PC-9 (cell line): ENCODE measurements around the gene ALDOA. TPM values are rescaled to one million over a fixed set of nuclear protein-coding genes. Genes with fewer than 3 reads are reported as not detected.
A peak's percentile ranks its signal among the peaks of the same experiment; 100 is the strongest.

Source experiments
- BruUV-seq: library from RNA; stranded (reverse); fragments of 400-500 nt; replicated peaks from 2 replicates; lab custom pipeline; 2021; lab: Mats Ljungman, UMichigan
- CTCF ChIA-PET: fragments of 300-600 bp; sonication (Branson Sonifier 250); formaldehyde crosslinking; loops from one replicate; lab custom pipeline; 2022; ENCODE audit warnings: antibody characterized with exemption; lab: Charles Lee
- POLR2A ChIA-PET: fragments of 300-600 bp; sonication (Branson Sonifier 250); formaldehyde crosslinking; loops from one replicate; lab custom pipeline; 2022; ENCODE audit warnings: antibody characterized with exemption; ENCODE audit not compliant: unreplicated experiment; lab: Charles Lee
- DNase-seq, 2 experiments: peaks; one replicate each; pipeline versions ENCODE4 v3.0.0 to v3.0.0-alpha.2; 2015 to 2022; ENCODE audit warnings: mixed read lengths in 1 of 2
- H2AFZ ChIP-seq: fragments of 200-600 bp; sonication (generic); 2 replicates; pipeline ENCODE4 v1.8.1; 2017; ENCODE audit warnings: antibody characterized with exemption
- H3F3A ChIP-seq: fragments of 200-600 bp; sonication (generic); 2 replicates; pipeline ENCODE4 v1.8.1; 2017; ENCODE audit warnings: antibody characterized with exemption, mild to moderate bottlenecking, low read depth; ENCODE audit not compliant: insufficient read depth
- H3K27ac ChIP-seq: fragments of 200-600 bp; sonication (generic); 2 replicates; pipeline ENCODE4 v1.6.1; 2016; ENCODE audit warnings: mixed run types
- H3K27me3 ChIP-seq: fragments of 200-600 bp; sonication (generic); 2 replicates; pipeline ENCODE4 v1.6.1; 2016; ENCODE audit warnings: low read depth, mixed run types; ENCODE audit not compliant: insufficient read depth
- H3K36me3 ChIP-seq: fragments of 200-600 bp; sonication (generic); 2 replicates; pipeline ENCODE4 v1.6.1; 2016; ENCODE audit warnings: low read depth, mixed run types
- H3K4me1 ChIP-seq: fragments of 200-600 bp; sonication (generic); replicated peaks from 2 replicates; pipeline ENCODE4 v1.6.1; 2016; ENCODE audit warnings: mixed run types; ENCODE audit not compliant: insufficient read depth
- H3K4me2 ChIP-seq: fragments of 200-600 bp; sonication (generic); 2 replicates; pipeline ENCODE4 v1.6.1; 2017; ENCODE audit warnings: mixed run types
- H3K4me3 ChIP-seq: fragments of 200-600 bp; sonication (generic); 2 replicates; pipeline ENCODE4 v1.6.1; 2016; ENCODE audit warnings: mixed run types
- H3K79me2 ChIP-seq: fragments of 200-600 bp; sonication (generic); 2 replicates; pipeline ENCODE4 v1.6.1; 2017; ENCODE audit warnings: low read depth, mixed run types
- H3K9me2 ChIP-seq: fragments of 200-600 bp; sonication (generic); 2 replicates; pipeline ENCODE4 v1.8.1; 2017; ENCODE audit warnings: mild to moderate bottlenecking; ENCODE audit not compliant: insufficient read depth
- H3K9me3 ChIP-seq: fragments of 200-600 bp; sonication (generic); 2 replicates; pipeline ENCODE4 v1.8.1; 2016; ENCODE audit warnings: low read depth; ENCODE audit not compliant: insufficient read depth
- H4K20me1 ChIP-seq: fragments of 200-600 bp; sonication (generic); 2 replicates; pipeline ENCODE4 v1.8.1; 2017; ENCODE audit not compliant: insufficient read depth
- CTCF ChIP-seq: fragments of 200-600 bp; sonication (generic); conservative IDR thresholded peaks from 2 replicates; pipeline ENCODE4 v1.6.1; 2017; ENCODE audit warnings: mixed run types, antibody characterized with exemption, mild to moderate bottlenecking, moderate library complexity
- EZH2 ChIP-seq: fragments of 200-600 bp; sonication (generic); IDR thresholded peaks from 2 replicates; pipeline ENCODE4 v1.8.0; 2017; ENCODE audit warnings: antibody characterized with exemption, low read depth
- intact Hi-C: fragments of 100-400 bp; cut with micrococcal nuclease; formaldehyde crosslinking; loops from one replicate; pipeline ENCODE4 v1.10.0; 2022; ENCODE audit not compliant: unreplicated experiment
- total RNA-seq: library from RNA; stranded (reverse); gene quantifications from 2 replicates; pipeline ENCODE4 v1.2.3, GENCODE V29; 2021

The ALDOA gene
- total RNA-seq, 1 experiment from 2014 or later = 3,090 TPM

GRCh38 chr16:30051518-30051917 is 14.0 kb upstream of the ALDOA start:
- BruUV-seq = no TSS peak
- CTCF ChIA-PET = interaction anchor here (1.1 kb wide), 1 partner anchor 12 kb away, joined by 3 read pairs; no protein-coding TSS in a partner anchor
- H4K20me1 ChIP-seq = no peaks in the 10 kb centered on the region

GRCh38 chr16:30052671-30053372 is 12.7 kb upstream of the ALDOA start:
- Histone ChIP-seq H3F3A (peaks cover 48% of the 10 kb centered on the region), H2AFZ (peak overlapping the region; percentile 70), H3K4me2 (peak overlapping the region; percentile 95), H3K36me3 (no peaks in the 10 kb centered on the region), H3K4me3 (peak overlapping the region; percentile 66), H3K27me3 (no peaks in the 10 kb centered on the region), H3K4me1 (peaks cover 20% of the 10 kb centered on the region), H3K9me2 (no peaks in the 10 kb centered on the region), H3K79me2 (peaks cover 6% of the 10 kb centered on the region), H3K9me3 (no peaks in the 10 kb centered on the region), H3K27ac (peak overlapping the region; percentile 28), H4K20me1 (no peaks in the 10 kb centered on the region)
- CTCF ChIA-PET = interaction anchor here (0.6 kb wide), 1 partner anchor 414 kb away, joined by 9 read pairs; no protein-coding TSS in a partner anchor
- intact Hi-C loops = loop anchor here (1.0 to 5.0 kb wide), 2 partner anchors 11 to 354 kb away; partner anchors contain the start of gene ZNF771
- TF ChIP-seq CTCF (no peak), EZH2 (no peak)
- peak; percentile 83 to 98 for DNase-seq
- POLR2A ChIA-PET = interaction anchor here (0.6 to 0.8 kb wide), 4 partner anchors 37 to 606 kb away, joined by 3 to 4 read pairs (median 4); no protein-coding TSS in a partner anchor
- BruUV-seq = no TSS peak

More at GRCh38 chr16:30051518-30051917, 14.0 kb upstream of the ALDOA start:
- intact Hi-C loops = loop anchor here (5.0 kb wide), 1 partner anchor 356 kb away; the partner anchor contains the start of gene ZNF771
- POLR2A ChIA-PET = interaction anchor here (0.5 to 0.7 kb wide), 4 partner anchors 16 to 95 kb away, joined by 3 to 32 read pairs (median 18); no protein-coding TSS in a partner anchor
- peaks cover 46% of the 10 kb centered on the region for H3F3A ChIP-seq
- H3K4me3 ChIP-seq = no peak overlapping the region
- TF ChIP-seq EZH2 (no peak), CTCF (no peak)
- H3K36me3 ChIP-seq = no peaks in the 10 kb centered on the region
- peaks cover 6% of the 10 kb centered on the region for H3K79me2 ChIP-seq
- no peak overlapping the region for H3K4me2 ChIP-seq
- H3K4me1 ChIP-seq = peaks cover 20% of the 10 kb centered on the region
- no peaks in the 10 kb centered on the region for H3K27me3 ChIP-seq
- H3K27ac ChIP-seq = no peak overlapping the region
- no peak overlapping the region for H2AFZ ChIP-seq
- H3K9me3 ChIP-seq = no peaks in the 10 kb centered on the region
- peak in 1 of 2 experiments; percentile 34 for DNase-seq
- no peaks in the 10 kb centered on the region for H3K9me2 ChIP-seq

- Histone ChIP-seq H4K20me1 (no peaks in the 10 kb centered on the region), H3K27ac (peak overlapping the region; percentile 28), H3K27me3 (no peaks in the 10 kb centered on the region), H3K9me2 (no peaks in the 10 kb centered on the region), H2AFZ (peak overlapping the region; percentile 70), H3K9me3 (no peaks in the 10 kb centered on the region), H3K4me2 (peak overlapping the region; percentile 95), H3F3A (peaks cover 54% of the 10 kb centered on the region), H3K4me1 (peaks cover 20% of the 10 kb centered on the region), H3K79me2 (peaks cover 6% of the 10 kb centered on the region), H3K36me3 (no peaks in the 10 kb centered on the region), H3K4me3 (peak overlapping the region; percentile 66)
- DNase-seq = peak; percentile 64 to 72
- no peak for TF ChIP-seq EZH2
- TF ChIP-seq CTCF = no peak
- CTCF ChIA-PET = interaction anchor here (0.5 to 0.6 kb wide), 2 partner anchors 311 to 414 kb away, joined by 3 to 9 read pairs; no protein-coding TSS in a partner anchor
- TSS peak; percentile 42 for BruUV-seq
- intact Hi-C loops = loop anchor here (1.0 to 5.0 kb wide), 2 partner anchors 11 to 354 kb away; partner anchors contain the start of gene ZNF771
- POLR2A ChIA-PET = interaction anchor here (0.6 to 0.7 kb wide), 4 partner anchors 36 to 605 kb away, joined by 3 to 4 read pairs (median 4); no protein-coding TSS in a partner anchor
Observed at GRCh38 chr16:30053376-30054015, 12.1 kb upstream of the ALDOA start.
